HG02884 (cell line): ENCODE results near the gene ARAP2.
"Not testable (repeated sequence)": the region's sequence is repeated elsewhere in the genome, so short reads cannot be mapped to it uniquely, and the experiment has no call there.

ENCODE experiments used
- ATAC-seq: cut with Tn5 transposase; IDR thresholded peaks from one replicate; pipeline ENCODE4 v1.9.1; 2021; ENCODE audit warnings: mild to moderate bottlenecking, moderate library complexity; ENCODE audit not compliant: unreplicated experiment

ARAP2 gene

DNA sequence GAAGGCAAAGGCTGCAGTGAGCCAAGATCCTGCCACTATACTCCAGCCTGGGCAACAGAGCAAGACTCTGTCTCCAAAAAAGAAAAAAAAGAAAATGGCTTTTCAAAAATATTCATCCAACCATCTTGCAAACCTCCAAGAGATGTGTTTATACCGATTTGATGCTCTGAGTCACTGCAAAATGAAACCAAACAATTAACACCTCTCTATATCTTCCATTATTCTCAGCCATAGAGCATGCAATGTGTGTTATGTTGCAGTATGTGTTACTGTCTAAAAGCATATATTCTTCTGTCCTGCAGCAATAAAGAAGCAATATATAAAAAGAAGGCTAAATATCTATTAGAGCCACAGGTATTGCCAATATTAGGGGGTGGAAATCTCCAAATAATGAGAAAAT, 51.4 kb downstream of the ARAP2 start:
- ATAC-seq = no peak

DNA sequence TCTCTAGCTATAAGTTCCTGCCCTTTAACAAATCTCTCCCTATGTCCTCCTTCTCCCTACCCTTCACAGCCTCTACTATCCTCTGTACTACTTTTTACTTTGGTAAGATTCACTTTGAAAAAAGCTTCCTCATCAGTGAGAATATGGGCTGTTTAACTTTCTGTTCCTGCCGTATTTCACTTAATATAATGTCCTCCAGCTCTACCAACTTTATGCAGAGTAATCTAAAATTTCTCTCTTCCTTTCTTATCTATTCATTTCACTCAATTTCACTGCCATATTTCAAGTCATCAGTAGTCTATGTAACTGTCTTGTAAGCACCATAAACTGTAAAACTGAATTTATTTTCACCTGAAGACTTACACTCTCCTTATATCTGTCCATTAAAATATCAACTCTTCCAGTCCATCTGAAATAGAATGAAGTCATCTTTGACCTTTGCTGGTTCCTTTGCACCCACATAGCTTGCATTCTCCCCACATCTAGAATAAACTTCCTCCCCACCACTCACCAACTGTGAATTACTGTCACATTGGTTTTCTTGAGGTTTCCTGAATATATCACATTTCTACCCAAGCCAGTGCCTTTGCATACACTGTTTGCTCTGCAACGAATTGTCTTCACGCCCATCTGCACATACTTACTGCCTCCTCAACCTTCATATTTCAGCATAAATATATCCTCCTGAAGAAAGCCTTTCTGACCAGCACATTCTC, 54.6 kb downstream of the ARAP2 start:
- peak; percentile 76 for ATAC-seq

DNA sequence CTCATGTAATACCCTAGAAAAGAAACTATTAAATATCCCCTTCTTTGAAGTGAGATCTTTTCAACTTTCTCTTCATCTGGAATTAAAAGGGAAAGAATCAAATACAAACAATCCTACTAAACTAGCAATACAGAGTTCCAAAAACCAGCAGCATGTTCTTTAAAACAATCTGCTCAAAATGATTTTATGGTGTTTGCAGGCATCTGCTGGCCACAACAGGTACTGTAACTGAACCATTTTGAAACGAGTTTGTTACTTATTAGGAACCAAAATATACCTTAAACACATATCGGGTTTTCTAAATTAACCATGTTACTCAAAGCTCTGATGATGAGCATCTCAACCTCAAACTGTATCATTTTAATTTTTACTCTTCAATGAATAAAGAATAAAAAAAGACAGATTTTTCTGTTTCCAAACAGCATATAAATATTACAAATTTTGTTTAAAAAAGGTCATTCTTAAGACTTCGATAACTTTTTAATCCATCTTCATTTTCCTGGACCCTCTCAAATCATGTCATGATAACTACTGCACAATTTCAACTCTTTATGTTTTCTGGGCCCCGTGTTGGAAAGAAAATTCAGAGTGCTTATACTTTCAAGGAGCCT, 56.5 kb downstream of the ARAP2 start:
- no peak for ATAC-seq

DNA sequence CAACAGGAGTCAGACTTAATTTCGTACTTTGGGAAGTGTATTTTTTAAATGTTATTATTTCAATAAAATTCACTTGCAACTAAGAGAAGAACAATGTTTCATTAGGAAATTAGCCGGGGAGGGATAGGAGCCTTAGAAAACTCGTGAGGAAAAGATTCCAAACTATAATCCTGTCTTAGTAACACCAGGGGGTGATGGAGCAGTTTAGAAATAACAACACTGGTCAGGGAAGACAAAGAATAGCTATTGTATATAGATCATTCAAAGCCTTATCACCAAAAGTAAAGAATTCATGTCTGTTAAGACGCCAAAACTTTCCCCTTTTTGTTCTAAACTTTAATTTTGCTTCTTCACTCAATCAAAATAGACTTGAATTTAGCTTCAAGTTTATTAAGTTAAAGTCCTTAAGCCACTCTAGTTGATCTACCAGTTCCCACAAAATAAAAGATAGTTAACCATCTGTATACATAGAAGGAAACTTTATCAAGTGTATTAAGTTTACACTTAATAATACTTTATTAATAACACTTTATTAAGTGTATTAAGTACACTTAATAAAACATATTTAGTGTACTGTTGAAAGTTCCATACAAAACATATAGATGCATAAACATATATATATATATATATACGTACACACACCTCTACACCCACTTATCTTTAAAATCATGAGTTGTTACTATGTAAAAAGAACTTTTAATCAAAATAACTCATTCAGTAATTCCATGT, 60.5 kb downstream of the ARAP2 start:
- no peak for ATAC-seq

DNA sequence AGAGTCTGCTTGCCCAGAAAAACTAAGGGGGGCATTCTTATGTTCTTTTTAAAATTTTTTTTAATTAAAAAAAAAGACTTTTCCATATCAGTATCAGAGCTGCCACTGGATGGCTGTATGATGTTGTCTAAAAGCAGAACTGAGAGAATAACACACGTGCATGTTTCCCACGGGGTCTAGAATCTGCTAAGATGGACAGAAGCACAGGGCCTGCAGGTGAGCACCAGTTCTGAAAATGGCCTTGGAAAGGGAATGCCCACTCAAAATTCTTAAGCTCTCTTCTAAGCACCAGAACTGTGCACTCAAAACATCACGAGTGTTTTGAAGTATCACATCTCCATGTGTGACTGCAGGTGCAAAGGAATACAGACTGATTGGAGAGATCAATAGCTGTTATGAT, 61.1 kb downstream of the ARAP2 start:
- no peak for ATAC-seq

DNA sequence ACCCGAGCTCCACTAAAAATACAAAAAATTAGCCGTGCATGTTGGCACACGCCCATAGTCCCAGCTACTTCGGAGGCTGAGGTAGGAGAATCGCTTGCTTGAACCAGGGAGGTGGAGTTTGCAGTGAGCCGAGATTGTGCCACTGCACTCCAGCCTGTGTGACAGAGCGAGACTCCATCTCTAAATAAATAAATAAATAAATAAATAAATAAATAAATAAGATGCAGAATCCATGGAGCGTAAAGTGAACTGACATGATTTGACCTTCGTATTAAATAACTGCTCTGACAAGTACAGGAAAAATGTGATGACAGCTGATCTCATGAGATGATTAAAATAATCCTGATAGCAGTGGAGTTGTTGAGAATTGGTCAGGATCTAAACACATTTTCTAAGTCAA, 62.0 kb downstream of the ARAP2 start:
- ATAC-seq = not testable (repeated sequence)

DNA sequence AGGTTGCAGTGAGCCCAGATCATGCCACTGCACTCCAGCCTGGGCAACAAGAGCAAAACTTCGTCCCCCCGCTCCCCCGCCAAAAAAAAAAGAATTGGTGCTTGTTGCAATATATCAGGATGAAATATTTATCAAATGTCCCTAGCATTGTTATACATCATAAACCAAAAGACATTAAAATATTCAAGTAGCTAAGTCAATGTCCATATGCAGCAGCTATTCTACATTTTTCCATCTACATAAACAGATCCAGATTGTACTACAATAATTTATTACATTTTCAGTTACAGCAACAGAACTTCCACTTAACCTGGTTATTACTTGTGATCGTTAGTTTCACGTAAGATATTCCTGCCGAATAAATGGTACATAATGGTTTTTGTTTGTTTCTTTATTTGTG, 64.1 kb downstream of the ARAP2 start:
- ATAC-seq = no peak

DNA sequence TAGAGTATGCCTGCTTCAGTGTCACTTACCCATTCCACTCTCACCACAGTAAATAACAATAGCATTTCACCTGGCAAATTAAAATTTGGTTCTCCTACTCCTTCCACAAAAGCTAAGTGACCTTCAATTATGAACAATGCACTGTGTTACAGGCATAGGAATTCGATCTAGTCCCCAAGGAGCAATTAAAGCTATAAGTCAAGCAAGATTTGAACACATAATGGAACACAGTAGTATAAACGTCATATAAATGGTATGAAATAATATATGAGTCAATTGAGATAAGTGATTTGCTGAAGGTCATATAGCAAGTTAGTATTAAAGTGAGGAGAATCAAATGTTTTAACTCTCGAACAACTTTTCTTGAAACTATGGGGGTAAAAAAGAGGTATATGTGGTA, 65.8 kb downstream of the ARAP2 start:
- ATAC-seq = no peak

DNA sequence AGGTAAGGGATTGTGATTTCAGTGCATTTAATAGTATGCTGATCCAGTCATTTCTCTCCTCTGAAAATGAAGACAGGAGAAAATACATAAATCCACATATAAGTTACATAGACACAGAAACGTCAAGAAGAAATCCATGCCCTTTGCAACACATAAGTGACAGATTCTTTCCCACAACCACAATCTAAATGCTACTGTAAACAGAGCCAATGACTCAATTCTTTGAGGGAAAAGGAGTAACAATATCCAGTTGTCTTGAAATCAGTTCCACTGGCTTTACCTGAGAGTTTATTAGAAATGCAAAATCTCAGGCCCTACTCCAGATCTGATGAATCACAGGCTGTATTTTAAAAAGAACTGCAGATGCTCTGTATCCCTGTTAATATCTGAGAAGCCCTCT, 66.4 kb downstream of the ARAP2 start:
- ATAC-seq = no peak

DNA sequence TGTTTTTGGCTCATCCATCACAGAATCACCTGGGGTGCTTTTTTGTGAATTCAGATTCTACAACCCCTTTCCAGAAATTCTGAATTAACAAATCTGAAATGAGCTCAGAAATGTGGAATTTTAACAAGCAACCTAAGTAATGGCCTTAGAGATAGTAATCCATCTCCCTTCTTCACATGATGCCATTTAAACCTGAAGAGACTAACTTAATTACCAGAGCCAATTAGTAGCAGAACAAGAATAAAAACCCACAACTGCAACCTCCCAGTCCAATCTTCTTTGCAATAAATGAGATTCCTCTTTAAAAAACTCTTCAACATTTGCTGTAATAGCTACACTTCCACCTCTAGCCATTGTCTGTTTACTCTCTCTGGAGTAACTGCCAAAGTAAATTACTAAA, 69.7 kb downstream of the ARAP2 start:
- ATAC-seq = no peak

DNA sequence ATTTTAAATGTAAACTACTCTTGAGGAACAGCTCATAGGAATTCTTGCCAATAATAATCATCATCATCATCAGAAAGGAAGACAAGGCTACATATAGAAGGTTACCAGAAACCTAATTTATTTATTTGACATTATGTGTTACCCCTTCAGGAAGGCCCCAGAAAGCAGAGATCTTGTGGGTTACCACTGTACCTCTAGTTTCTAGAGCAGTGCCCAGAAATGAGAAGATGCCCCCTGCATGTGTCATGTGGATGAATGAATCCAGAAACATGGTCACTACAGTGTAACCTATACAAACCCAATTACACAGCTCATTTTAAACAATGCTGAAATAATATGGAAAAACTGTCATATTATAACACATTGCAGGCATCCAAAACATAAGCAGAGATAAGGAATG, 70.4 kb downstream of the ARAP2 start:
- ATAC-seq = no peak

DNA sequence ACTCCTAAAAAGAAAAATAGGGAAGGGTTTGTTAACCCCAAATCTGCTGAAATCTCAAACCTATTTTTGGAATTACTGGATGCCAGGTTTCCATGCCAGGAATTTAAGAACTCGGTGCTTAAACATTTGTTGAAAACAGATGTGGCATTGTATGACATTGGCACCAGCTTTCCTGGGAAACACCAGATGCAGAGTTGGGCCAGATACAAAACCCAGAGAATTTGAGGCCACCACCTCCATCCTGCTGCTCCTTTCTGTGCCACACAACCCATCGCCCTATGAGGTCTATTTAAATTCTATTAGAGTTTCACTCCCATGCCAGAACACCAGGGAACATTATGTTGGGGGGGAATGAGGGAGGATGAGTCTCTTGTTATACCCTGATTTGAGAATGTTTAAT, 71.7 kb downstream of the ARAP2 start:
- ATAC-seq = no peak

DNA sequence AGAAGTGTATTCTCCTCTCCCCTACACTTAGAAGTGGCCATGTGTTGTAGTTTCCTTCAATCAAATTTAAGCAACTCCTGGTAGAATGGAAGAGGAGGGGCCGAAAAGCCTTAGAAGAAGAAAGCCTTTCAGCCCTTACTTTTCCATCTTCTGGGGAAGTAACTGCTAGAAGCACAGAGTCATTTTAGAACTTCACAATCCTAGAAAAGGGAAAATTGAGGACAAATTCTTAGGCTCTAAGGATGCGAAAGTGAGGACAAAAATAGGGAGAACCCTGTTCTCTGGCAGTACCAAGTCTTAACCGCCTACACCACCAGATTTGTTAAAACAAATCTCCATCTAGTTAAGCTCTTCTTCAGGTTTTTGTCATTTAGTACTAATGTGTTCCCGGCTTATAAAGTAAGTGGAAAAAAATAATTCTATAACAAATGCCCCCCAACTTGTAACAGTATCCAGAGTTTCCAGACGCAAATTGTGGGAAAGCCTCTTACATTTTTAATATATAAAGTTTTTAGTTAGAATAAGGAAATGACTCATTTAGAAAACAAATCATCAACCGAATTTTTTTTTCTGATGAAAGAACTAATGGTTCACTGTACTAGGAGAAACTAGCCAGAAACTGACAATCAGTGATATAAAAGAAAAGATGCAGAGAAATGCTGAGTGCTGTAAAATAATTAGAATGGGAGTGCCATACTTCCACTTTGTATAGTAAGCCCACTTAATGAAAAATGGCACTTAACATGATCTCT, 76.0 kb downstream of the ARAP2 start:
- ATAC-seq = no peak

DNA sequence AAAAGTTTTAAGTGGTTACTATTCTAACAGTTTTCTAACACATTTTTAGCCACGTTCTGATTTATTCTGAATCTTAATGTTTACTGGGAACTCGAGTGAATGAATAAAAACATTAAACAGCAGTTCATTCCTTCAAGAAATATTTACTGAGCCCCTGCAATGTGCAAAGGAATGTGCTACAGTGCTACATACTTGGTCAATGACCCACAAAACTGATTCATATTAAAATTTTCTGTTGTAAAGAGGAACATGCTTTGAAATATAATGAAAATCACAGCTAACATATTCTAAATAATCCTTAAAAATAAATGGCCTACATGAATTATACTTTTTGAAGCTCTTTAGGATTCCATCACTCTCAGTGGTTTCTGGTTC, 78.7 kb downstream of the ARAP2 start:
- no peak for ATAC-seq

DNA sequence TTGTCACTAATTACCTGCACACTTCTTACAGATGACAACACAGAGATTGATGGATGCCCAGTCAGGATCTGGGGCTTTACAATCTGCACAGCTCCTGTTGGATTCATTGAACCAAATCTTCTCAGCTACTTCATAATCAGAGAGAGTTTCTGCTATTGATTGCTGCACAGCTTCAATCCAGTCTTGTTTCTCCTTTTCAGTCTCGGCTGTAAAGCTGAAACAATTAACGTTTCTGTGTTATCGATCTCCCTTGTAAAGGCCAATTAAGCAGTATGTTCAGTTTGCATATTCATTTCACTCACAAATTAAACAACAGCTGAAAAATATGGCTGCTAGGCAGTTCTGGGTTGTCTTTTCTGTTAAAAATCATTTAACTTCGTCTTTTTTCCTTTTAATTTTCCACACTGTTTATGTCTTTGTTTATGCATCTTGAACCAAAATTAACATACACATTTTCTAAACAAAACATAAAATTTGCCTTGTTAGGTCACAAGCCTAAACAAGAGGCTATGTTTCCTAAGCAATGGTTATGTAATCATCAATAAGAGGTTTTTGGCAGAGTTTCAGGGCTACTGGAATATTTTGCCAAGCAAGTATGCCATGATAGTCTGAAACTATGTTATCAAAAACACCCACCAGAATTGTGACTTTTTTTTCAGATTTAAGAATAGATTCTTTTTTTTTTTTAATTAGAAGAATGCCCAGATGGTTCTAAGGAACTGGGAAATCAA, 79.2 kb downstream of the ARAP2 start:
- ATAC-seq = no peak

DNA sequence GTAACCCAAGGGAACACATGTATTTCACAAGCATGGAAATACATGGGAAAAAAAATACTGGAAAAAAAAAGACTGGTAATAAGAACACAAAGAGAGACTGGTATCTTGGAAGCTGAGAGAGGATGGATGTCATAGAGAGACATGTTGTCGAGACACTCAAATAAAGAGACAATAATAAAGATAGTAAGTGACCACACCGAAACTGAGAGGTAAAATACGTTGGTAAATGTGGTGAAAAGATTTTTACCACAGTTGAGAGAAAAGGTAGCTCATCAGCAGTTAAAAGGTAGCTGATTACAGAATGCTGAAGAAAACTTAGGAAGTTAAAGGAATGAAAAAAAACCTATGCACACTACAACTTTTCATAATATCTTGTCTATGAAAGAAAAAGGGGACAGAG, 81.1 kb downstream of the ARAP2 start:
- ATAC-seq = peak; percentile 58

DNA sequence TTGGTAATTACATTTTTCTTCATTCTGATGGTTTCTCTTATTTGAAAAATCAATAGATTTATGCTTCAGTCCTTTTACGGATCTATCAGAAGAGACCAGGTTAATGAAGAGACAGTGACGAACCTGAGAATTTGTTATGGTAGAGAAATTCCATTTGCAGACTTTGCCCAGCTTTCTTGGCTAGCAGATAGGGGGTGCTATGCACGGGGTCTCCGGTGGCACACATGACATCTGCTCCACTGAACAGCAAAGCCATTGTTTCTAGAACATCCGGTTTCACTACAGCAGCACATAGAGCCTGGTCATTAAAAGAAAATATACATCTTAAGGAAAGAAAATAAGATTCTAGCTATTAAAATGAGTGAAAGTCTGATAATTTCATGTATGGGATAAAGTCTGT, 85.1 kb downstream of the ARAP2 start:
- no peak for ATAC-seq

DNA sequence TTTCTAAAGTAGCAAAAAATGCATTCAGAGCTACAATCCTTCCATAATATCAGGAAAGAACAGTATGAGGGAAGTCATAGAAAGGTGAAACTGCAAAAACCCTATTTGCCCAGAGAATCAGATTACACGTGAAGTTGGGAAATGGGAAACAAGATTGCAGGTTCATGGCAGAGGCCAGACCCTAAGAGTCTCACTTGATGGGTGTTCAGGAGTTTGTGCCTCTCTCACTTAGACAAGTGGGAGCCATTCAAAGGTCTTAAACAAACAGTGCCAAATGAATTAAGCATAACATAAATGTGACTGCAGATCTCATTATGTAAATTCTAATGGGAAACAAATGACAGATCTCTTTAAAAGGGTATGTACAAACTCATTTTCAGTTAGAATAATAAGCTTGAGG, 91.6 kb downstream of the ARAP2 start:
- ATAC-seq = no peak

DNA sequence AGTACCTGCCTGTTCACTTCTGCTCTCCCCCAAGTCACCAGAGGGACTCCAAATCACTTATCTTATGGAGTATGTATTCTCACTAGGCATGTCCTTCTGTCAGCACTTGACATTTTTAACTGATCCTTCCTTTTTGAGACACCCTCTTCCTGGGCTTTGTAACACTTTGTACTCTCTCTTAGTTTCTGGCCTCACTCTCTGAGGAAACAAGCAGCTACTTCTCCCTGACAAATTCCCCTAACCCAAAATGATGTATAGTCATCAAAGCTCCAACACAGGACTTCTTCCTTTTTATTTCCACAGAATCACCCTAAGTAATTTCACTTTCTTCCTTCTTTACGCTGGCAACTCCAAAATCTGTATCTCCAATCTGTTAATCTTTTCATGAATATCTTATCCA, 101.8 kb downstream of the ARAP2 start:
- no peak for ATAC-seq

DNA sequence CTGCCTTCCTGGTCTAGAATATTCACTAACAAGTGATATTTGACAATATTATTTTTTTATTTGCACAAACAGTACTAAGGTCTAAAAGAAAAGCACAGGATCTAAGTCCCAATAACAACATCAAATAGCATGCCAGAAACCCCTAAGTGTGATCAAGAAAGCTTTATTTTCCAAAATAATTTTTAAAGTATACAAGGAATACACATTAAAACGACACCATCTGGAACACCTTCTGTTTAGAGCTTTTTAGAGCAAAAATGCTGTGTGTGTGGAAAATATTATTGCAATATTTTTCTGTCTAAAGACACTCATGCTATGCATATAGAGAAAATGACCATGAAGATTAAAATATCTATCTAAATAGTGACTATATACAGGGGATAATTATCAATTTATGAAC, 103.1 kb downstream of the ARAP2 start:
- ATAC-seq = no peak

DNA sequence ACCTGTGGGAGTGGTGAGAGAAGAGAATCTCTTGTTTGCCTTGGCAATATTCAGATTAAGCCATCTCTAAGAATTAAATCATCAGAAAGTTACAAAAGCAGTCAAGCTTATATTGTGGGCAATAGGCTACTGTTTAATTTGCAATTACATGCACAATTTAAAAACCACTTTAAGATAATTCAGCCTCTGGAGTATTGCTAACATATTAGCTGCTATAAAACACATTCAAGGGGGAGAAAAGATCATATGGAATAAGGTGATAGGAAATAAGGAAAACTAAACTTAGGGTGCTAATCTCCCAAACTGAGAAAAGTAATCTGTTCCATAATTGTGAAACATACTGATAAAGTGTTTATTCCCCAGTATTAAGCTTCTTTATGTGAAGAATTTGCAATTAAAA, 103.9 kb downstream of the ARAP2 start:
- ATAC-seq = no peak
